Neural crest cell (in vitro differentiated cells): ENCODE results near the gene PDE4A. TPM values are rescaled to one million over a fixed set of nuclear protein-coding genes. Genes with fewer than 3 reads are reported as not detected.
"Not testable (repeated sequence)": the region's sequence is repeated elsewhere in the genome, so short reads cannot be mapped to it uniquely, and the experiment has no call there.

Experiments used
- DNase-seq: peaks from one replicate; pipeline ENCODE4 v3.0.0; 2021; ENCODE audit warnings: low read depth, mixed read lengths, low spot score
- H3K27ac Mint-ChIP-seq: one replicate; pipeline ENCODE4 v1.8.0; 2021; ENCODE audit warnings: mild to moderate bottlenecking, mixed read lengths; ENCODE audit not compliant: unreplicated experiment
- H3K27me3 Mint-ChIP-seq: 2 replicates; pipeline ENCODE4 v1.8.0; 2021; ENCODE audit warnings: low read depth, mild to moderate bottlenecking, mixed read lengths
- H3K36me3 Mint-ChIP-seq: 2 replicates; pipeline ENCODE4 v1.8.0; 2021; ENCODE audit warnings: low read depth, mild to moderate bottlenecking, mixed read lengths
- H3K4me1 Mint-ChIP-seq: 2 replicates; pipeline ENCODE4 v1.8.0; 2021; ENCODE audit warnings: mixed read lengths
- H3K4me3 Mint-ChIP-seq: one replicate; pipeline ENCODE4 v1.8.0; 2021; ENCODE audit warnings: mild to moderate bottlenecking, mixed read lengths
- H3K9me3 Mint-ChIP-seq: 2 replicates; pipeline ENCODE4 v1.8.0; 2021; ENCODE audit warnings: mixed read lengths
- CTCF ChIP-seq: fragments of 200-600 bp; sonication (generic); conservative IDR thresholded peaks from 2 replicates; pipeline ENCODE4 v1.5.0; 2021; ENCODE audit warnings: antibody characterized with exemption, mild to moderate bottlenecking
- total RNA-seq: library from RNA; stranded (reverse); gene quantifications from 2 replicates; pipeline ENCODE4 v1.2.1, GENCODE V29; 2021

PDE4A gene
- total RNA-seq, 1 donor from 2014 or later = 1.5 TPM

GRCh38 chr19:10460714-10461046, 40.3 kb downstream of the PDE4A start:
- no peaks in the 10 kb centered on the region for H3K9me3 Mint-ChIP-seq
- no peak overlapping the region for H3K4me3 Mint-ChIP-seq

GRCh38 chr19:10461047-10461949, 41.0 kb downstream of the PDE4A start:
- no peak overlapping the region for H3K27ac Mint-ChIP-seq
- H3K4me3 Mint-ChIP-seq = peak overlapping the region; percentile 51
- peak; percentile 94 for DNase-seq
- H3K27me3 Mint-ChIP-seq = peaks cover 3% of the 10 kb centered on the region
- TF ChIP-seq CTCF = no peak
- H3K9me3 Mint-ChIP-seq = no peaks in the 10 kb centered on the region
- H3K36me3 Mint-ChIP-seq = no peaks in the 10 kb centered on the region
- H3K4me1 Mint-ChIP-seq = no peaks in the 10 kb centered on the region

More at GRCh38 chr19:10460714-10461046, 40.3 kb downstream of the PDE4A start:
- no peak for DNase-seq
- no peak for TF ChIP-seq CTCF
- Mint-ChIP-seq H3K4me1 (no peaks in the 10 kb centered on the region), H3K27me3 (peaks cover 3% of the 10 kb centered on the region), H3K36me3 (no peaks in the 10 kb centered on the region), H3K27ac (no peak overlapping the region)

GRCh38 chr19:10462042-10462441, 41.7 kb downstream of the PDE4A start:
- not testable (repeated sequence) for H3K27ac Mint-ChIP-seq, H3K9me3 Mint-ChIP-seq, DNase-seq, H3K4me1 Mint-ChIP-seq, H3K27me3 Mint-ChIP-seq, H3K4me3 Mint-ChIP-seq, H3K36me3 Mint-ChIP-seq

GRCh38 chr19:10462557-10462956, 42.2 kb downstream of the PDE4A start:
- peaks cover 3% of the 10 kb centered on the region for H3K27me3 Mint-ChIP-seq
- H3K4me3 Mint-ChIP-seq = no peak overlapping the region
- DNase-seq = no peak
- H3K9me3 Mint-ChIP-seq = no peaks in the 10 kb centered on the region
- no peak overlapping the region for H3K27ac Mint-ChIP-seq
- TF ChIP-seq CTCF = no peak
- no peaks in the 10 kb centered on the region for H3K36me3 Mint-ChIP-seq
- no peaks in the 10 kb centered on the region for H3K4me1 Mint-ChIP-seq

- Mint-ChIP-seq H3K27me3 (peaks cover 3% of the 10 kb centered on the region), H3K9me3 (no peaks in the 10 kb centered on the region), H3K36me3 (no peaks in the 10 kb centered on the region), H3K4me1 (no peaks in the 10 kb centered on the region), H3K4me3 (no peak overlapping the region), H3K27ac (no peak overlapping the region)
- DNase-seq = no peak
- TF ChIP-seq CTCF = no peak
Measured at GRCh38 chr19:10464456-10464855, 44.1 kb downstream of the PDE4A start.

- Mint-ChIP-seq H3K27me3 (peaks cover 3% of the 10 kb centered on the region), H3K4me3 (no peak overlapping the region), H3K9me3 (no peaks in the 10 kb centered on the region), H3K27ac (no peak overlapping the region), H3K4me1 (peaks cover 3% of the 10 kb centered on the region), H3K36me3 (no peaks in the 10 kb centered on the region)
- DNase-seq = no peak
- no peak for TF ChIP-seq CTCF
Measured at GRCh38 chr19:10467104-10467706, 46.9 kb downstream of the PDE4A start.
